ENCODE results near the gene ZFYVE9. TPM values are rescaled to one million over a fixed set of nuclear protein-coding genes. Genes with fewer than 3 reads are reported as not detected.
"Not testable (repeated sequence)": the region's sequence is repeated elsewhere in the genome, so short reads cannot be mapped to it uniquely, and the experiment has no call there.

ZFYVE9 gene
- total RNA-seq, 2 donors from 2014 or later, result 1.4 to 5.1 TPM

- ATAC-seq (peak in 1 of 2 donors; percentile 45), DNase-seq (ENCODE audit: low spot score in 2 of 2) (no peak)
- Mint-ChIP-seq H3K36me3 (peaks cover 5 to 10% of the 10 kb centered on the region in 2 donors), H3K9me3 (peaks cover 0 to 9% of the 10 kb centered on the region in 2 donors), H3K27ac (no peak overlapping the region)
Measured at GRCh38 chr1:52179073-52179472, 37.2 kb downstream of the ZFYVE9 start.

DNA sequence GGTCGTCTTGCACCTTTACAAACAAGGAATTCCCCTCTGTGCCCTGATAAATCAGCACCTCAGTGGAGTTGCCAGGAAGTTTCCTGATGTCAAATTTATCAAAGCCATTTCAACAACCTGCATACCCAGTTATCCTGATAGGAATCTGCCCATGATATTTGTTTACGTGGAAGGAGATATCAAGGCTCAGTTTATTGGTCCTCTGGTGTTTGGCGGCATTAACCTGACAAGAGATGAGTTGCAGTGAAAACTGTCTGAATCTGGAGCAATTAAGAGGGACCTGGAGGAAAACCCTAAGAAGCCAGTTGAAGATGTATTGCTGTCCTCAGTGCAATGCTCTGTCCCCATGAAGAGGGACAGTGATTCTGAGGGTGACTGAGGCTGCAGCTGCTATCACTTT, 38.3 kb downstream of the ZFYVE9 start:
- H3K36me3 Mint-ChIP-seq, result peaks cover 5 to 10% of the 10 kb centered on the region in 2 donors
- H3K27ac Mint-ChIP-seq, result no peak overlapping the region
- ATAC-seq, result no peak

DNA sequence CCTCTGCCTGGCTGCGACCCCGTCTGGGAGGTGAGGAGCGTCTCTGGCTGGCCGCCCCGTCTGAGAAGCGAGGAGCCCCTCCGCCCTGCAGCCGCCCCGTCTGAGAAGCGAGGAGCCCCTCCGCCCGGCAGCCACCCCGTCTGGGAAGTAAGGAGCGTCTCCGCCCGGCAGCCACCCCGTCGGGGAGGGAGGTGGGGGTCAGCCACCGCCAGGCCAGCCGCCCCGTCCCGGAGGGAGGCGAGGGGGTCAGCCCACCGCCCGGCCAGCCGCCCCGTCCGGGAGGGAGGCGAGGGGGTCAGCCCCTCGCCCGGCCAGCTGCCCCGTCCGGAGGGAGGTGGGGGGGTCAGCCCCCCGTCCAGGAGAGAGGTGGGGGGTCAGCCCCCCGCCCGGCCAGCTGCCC, 39.9 kb downstream of the ZFYVE9 start:
- not testable (repeated sequence) for H3K36me3 Mint-ChIP-seq; H3K9me3 Mint-ChIP-seq; DNase-seq (ENCODE audit: low spot score in 2 of 2); H3K27ac Mint-ChIP-seq; ATAC-seq

More for the DNA sequence above, 38.3 kb downstream of the ZFYVE9 start:
- peaks cover 0 to 9% of the 10 kb centered on the region in 2 donors for H3K9me3 Mint-ChIP-seq
- no peak for DNase-seq (ENCODE audit: low spot score in 2 of 2)

GRCh38 chr1:52182328-52182727, 40.4 kb downstream of the ZFYVE9 start:
- H3K27ac Mint-ChIP-seq; H3K36me3 Mint-ChIP-seq; H3K9me3 Mint-ChIP-seq; DNase-seq (ENCODE audit: low spot score in 2 of 2); ATAC-seq: not testable (repeated sequence)

DNA sequence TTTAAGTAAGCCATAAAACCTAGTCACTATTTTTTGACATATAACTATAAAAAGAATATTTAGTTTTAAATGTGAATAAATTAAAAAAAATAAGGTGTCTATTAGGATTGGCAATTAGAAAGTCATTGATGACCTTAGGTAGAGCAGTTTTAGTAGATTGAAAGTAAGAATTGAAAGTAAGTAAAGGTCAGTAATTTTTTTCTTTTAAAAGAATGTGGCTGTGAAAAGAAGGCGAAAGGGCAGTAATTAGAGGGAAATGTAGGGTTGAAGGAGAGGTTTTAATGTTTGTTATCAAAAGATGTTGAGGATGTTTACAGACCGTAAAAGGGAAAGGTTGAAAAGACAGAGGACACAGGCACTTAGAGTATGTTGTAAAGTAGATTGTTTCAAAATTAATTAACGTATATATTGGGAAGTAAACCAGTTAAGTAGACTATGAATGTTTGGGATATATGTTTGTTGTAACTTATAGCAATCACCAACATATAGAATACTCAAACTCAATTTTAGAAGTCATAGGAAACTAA, 41.0 kb downstream of the ZFYVE9 start:
- DNase-seq (ENCODE audit: low spot score in 2 of 2) (no peak), ATAC-seq (no peak)
- Mint-ChIP-seq H3K9me3 (peaks cover 0 to 4% of the 10 kb centered on the region in 2 donors), H3K27ac (no peak overlapping the region), H3K36me3 (no peaks in the 10 kb centered on the region)

DNA sequence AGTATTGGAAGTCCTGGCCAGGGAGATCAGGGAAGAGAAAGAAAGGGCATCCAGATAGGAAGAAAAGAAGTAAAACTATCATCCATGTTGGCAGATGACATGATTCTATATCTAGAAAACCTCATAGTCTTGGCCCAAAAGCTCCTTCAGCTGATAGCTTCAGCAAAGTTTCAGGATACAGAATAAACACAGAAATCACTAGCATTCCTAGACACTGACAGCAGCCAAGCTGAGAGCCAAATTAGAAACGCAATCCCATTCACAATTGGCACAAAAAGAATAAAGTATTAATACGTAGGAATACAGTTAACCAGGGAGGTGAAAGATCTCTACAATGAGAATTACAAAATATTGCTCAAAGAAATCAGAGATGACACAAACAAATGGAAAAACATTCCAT, 44.6 kb downstream of the ZFYVE9 start:
- H3K27ac Mint-ChIP-seq, result no peak overlapping the region
- no peaks in the 10 kb centered on the region for H3K36me3 Mint-ChIP-seq
- no peak for ATAC-seq
- no peaks in the 10 kb centered on the region for H3K9me3 Mint-ChIP-seq
- DNase-seq (ENCODE audit: low spot score in 2 of 2), result no peak

DNA sequence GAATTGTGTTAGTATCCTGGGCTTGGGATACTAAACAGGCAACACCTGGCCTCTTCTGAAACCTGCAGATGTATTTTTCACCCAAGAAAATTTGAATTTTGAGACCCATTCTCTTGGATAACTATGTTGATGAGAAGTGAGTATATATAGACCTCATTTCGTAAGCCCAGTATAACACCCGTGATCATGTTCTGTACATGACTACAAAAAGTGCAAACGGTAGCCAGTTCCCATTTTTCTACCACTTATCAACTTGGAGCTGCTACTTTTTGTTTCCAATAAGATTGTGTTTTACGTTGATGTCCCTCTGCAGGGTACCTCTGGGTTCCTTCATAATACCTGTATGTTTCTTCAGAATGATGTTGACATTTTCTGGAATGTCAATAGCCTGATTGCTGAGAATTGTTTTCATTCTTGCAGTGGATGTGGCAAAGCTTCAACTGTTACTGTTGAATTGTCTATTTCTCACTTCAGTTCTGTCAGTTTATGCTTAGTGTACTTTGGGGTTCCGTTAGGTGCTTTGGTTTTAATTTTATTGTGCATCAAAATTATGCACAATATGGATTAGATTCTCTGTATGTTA, 48.1 kb downstream of the ZFYVE9 start:
- DNase-seq (ENCODE audit: low spot score in 2 of 2), result no peak
- no peak for ATAC-seq
- Mint-ChIP-seq H3K27ac (no peak overlapping the region), H3K9me3 (no peaks in the 10 kb centered on the region), H3K36me3 (no peaks in the 10 kb centered on the region)

DNA sequence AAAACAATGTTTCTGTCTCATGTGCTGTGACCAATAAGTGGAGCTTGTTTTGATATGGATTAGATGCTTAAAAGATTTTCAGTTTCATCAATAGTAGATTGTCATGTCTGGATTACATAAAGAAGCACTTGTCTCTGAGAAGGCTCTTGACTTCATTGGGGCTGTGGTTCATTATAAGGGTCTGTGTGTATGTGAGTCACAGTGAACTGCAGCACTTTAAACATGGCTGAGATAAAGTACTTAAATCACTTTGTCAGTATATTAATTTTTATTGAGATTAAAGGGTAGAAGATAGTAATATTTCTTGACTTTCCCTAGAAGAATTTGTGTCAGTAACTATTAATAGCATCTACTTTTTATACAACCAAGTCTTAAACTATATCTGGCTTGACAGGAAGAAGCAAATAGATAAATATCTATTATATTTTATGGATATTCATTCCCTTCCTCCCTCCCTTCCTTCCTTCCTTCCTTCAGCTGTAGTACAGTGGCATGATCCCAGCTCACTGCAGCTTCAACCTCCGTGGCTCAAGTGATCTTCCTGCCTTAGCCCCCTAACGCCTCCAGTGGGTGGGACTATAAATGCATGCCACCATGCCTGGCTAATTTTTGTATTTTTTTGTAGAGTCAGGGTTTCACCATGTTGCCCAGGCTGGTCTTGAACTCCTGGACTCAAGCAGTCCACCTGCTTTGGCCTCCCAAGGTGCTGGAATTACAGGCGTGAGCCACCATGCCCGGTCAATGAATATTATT, 48.8 kb downstream of the ZFYVE9 start:
- Mint-ChIP-seq H3K9me3 (no peaks in the 10 kb centered on the region), H3K36me3 (no peaks in the 10 kb centered on the region), H3K27ac (no peak overlapping the region)
- ATAC-seq (no peak), DNase-seq (ENCODE audit: low spot score in 2 of 2) (no peak)

- ATAC-seq, result no peak
- H3K36me3 Mint-ChIP-seq, result no peaks in the 10 kb centered on the region
- H3K9me3 Mint-ChIP-seq, result no peaks in the 10 kb centered on the region
- no peak for DNase-seq (ENCODE audit: low spot score in 2 of 2)
- H3K27ac Mint-ChIP-seq, result no peak overlapping the region
Measured at GRCh38 chr1:52191395-52191965, 49.6 kb downstream of the ZFYVE9 start.

GRCh38 chr1:52192024-52192423, 50.1 kb downstream of the ZFYVE9 start:
- DNase-seq (ENCODE audit: low spot score in 2 of 2), result no peak
- H3K36me3 Mint-ChIP-seq, result no peaks in the 10 kb centered on the region
- no peak for ATAC-seq
- no peak overlapping the region for H3K27ac Mint-ChIP-seq
- H3K9me3 Mint-ChIP-seq, result no peaks in the 10 kb centered on the region

GRCh38 chr1:52192436-52192835, 50.5 kb downstream of the ZFYVE9 start:
- no peak overlapping the region for H3K27ac Mint-ChIP-seq
- ATAC-seq, result no peak
- H3K9me3 Mint-ChIP-seq, result no peaks in the 10 kb centered on the region
- no peaks in the 10 kb centered on the region for H3K36me3 Mint-ChIP-seq
- no peak for DNase-seq (ENCODE audit: low spot score in 2 of 2)

- no peak for ATAC-seq
- Mint-ChIP-seq H3K27ac (no peak overlapping the region), H3K36me3 (peaks cover 0 to 1% of the 10 kb centered on the region in 2 donors), H3K9me3 (no peaks in the 10 kb centered on the region)
- DNase-seq (ENCODE audit: low spot score in 2 of 2), result no peak
Measured at GRCh38 chr1:52193985-52194384, 52.1 kb downstream of the ZFYVE9 start.

DNA sequence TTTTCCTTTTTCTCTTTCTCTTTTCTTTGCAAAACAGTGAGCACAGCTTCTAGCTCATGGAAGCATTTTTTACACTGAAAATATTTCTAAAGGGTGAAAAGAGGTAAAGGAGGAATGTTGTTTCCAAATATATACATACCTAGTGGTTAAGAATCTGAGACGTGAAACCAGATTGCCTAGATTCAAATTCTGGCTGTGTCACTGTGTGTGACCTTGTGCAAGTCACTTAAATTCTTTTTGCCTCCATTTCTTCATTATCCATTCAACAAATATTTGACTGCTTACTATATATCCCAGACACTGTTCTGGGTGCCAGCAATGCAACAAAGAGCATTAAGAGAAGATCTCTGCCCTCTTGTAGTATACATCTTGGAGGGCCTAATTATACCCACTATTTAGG, 53.3 kb downstream of the ZFYVE9 start:
- ATAC-seq (no peak), DNase-seq (ENCODE audit: low spot score in 2 of 2) (no peak)
- Mint-ChIP-seq H3K36me3 (peaks cover 0 to 8% of the 10 kb centered on the region in 2 donors), H3K9me3 (no peaks in the 10 kb centered on the region), H3K27ac (no peak overlapping the region)

DNA sequence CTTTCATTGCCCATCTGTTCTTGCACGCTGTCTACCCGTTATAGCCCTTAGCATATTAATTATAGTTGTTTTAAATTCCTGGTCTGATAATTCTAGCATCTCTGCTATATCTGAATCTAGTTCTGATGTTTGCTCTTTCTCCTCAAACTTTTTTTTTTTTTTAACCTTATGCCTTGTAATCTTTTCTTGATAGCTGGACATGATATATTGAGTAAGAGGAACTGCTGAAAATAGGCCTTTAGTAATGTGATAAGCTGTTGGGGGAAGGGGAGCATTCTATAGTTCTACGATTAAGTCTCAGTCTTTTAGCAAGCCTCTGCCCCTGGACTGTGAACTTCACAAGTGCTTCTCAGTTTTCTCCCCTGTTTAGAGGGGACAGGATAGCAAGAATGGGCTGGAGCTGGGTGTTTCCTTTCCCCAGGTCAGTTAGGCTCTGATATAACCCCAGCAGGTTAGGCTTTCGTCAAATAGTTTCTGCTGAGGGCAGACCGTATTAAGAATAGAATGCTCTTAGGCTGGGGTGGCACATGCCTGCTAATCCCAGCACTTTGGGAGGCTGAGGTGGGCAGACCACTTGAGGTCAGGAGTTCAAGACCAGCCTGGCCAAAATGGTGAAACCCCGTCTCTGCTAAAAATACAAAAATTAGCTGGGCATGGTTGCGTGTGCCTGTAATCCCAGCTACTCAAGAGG, 62.2 kb downstream of the ZFYVE9 start:
- peak overlapping the region in 1 of 2 donors; percentile 77 for H3K27ac Mint-ChIP-seq
- H3K36me3 Mint-ChIP-seq, result peaks cover 0 to 10% of the 10 kb centered on the region in 2 donors
- H3K9me3 Mint-ChIP-seq, result no peaks in the 10 kb centered on the region
- no peak for ATAC-seq
- DNase-seq (ENCODE audit: low spot score in 2 of 2), result no peak

DNA sequence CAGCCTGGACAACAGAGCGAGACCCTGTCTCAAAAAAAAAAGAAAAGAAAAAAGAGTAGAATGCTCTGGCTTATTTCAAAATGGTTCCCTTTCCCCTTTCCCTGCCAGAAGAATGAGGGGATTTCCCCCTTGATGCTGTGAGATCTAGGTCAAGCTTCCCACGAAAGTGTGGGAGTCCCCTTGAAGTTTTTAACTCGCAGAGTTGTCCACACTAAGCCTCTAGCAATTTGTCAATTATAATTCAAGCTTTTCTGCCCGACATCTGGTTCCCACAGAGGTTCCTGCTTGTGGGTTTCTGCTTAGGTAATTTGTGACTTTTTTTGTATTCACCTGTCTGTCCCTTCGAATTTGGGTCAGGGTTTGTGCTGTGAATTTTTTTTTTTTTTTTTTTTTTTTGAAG, 62.8 kb downstream of the ZFYVE9 start:
- Mint-ChIP-seq H3K9me3 (peaks cover 4% of the 10 kb centered on the region in 2 donors), H3K27ac (peak overlapping the region in 1 of 2 donors; percentile 77), H3K36me3 (peaks cover 0 to 4% of the 10 kb centered on the region in 2 donors)
- DNase-seq (ENCODE audit: low spot score in 2 of 2) (no peak), ATAC-seq (no peak)

- H3K27ac Mint-ChIP-seq; H3K9me3 Mint-ChIP-seq; ATAC-seq; H3K36me3 Mint-ChIP-seq; DNase-seq (ENCODE audit: low spot score in 2 of 2): not testable (repeated sequence)
Measured at GRCh38 chr1:52206686-52207085, 64.8 kb downstream of the ZFYVE9 start.

- DNase-seq (ENCODE audit: low spot score in 2 of 2) (no peak), ATAC-seq (peak in 1 of 2 donors; percentile 41)
- H3K27ac Mint-ChIP-seq, result peak overlapping the region in 1 of 2 donors; percentile 3
- peaks cover 5 to 7% of the 10 kb centered on the region in 2 donors for H3K9me3 Mint-ChIP-seq
- H3K36me3 Mint-ChIP-seq, result no peaks in the 10 kb centered on the region
Measured at GRCh38 chr1:52209429-52209828, 67.5 kb downstream of the ZFYVE9 start.
